HG02642 (cell line): ENCODE results near the gene ITGA5.

Experiments used
- ATAC-seq: cut with Tn5 transposase; IDR thresholded peaks from one replicate; pipeline ENCODE4 v1.9.1; 2021; ENCODE audit warnings: mild to moderate bottlenecking; ENCODE audit not compliant: unreplicated experiment, poor library complexity

ITGA5 gene

GRCh38 chr12:54375259-54375579 is 43.8 kb downstream of the ITGA5 start:
- no peak for ATAC-seq

GRCh38 chr12:54374562-54375258 is 44.4 kb downstream of the ITGA5 start:
- no peak for ATAC-seq

GRCh38 chr12:54373649-54374561 is 45.2 kb downstream of the ITGA5 start:
- ATAC-seq: no peak

GRCh38 chr12:54372113-54372806 is 46.8 kb downstream of the ITGA5 start:
- no peak for ATAC-seq

GRCh38 chr12:54371328-54372112 is 47.5 kb downstream of the ITGA5 start:
- ATAC-seq: no peak

- ATAC-seq: peak; percentile 49
These were observed 48.8 kb downstream of the ITGA5 start for GRCh38 chr12:54370171-54370730.

GRCh38 chr12:54369597-54370131 is 49.4 kb downstream of the ITGA5 start:
- no peak for ATAC-seq

- ATAC-seq: peak; percentile 71
These were observed 50.1 kb downstream of the ITGA5 start for GRCh38 chr12:54368709-54369596.

GRCh38 chr12:54368025-54368708 is 50.9 kb downstream of the ITGA5 start:
- no peak for ATAC-seq

GRCh38 chr12:54364413-54364812 is 54.7 kb downstream of the ITGA5 start, which contains the start of gene GPR84:
GPR84 (minus strand) TSS chr12:54364486; CDS start chr12:54363851, 635 bp downstream.
- peak; percentile 45 for ATAC-seq

GRCh38 chr12:54363618-54364017 is 55.4 kb downstream of the ITGA5 start:
- no peak for ATAC-seq

GRCh38 chr12:54363047-54363446 is 56.0 kb downstream of the ITGA5 start:
- ATAC-seq: no peak

GRCh38 chr12:54360717-54361456 is 58.2 kb downstream of the ITGA5 start:
- no peak for ATAC-seq

GRCh38 chr12:54359762-54360351 is 59.2 kb downstream of the ITGA5 start:
- ATAC-seq: no peak

GRCh38 chr12:54358945-54359761 is 59.9 kb downstream of the ITGA5 start:
- ATAC-seq: peak; percentile 98
